D341Med (cell line): ENCODE data around the gene IL1A.
A peak's percentile ranks its signal among the peaks of the same experiment; 100 is the strongest.

Experiments
- DNase-seq: peaks from one replicate; pipeline ENCODE4 v3.0.0; 2012; ENCODE audit warnings: low spot score

The IL1A gene

DNA sequence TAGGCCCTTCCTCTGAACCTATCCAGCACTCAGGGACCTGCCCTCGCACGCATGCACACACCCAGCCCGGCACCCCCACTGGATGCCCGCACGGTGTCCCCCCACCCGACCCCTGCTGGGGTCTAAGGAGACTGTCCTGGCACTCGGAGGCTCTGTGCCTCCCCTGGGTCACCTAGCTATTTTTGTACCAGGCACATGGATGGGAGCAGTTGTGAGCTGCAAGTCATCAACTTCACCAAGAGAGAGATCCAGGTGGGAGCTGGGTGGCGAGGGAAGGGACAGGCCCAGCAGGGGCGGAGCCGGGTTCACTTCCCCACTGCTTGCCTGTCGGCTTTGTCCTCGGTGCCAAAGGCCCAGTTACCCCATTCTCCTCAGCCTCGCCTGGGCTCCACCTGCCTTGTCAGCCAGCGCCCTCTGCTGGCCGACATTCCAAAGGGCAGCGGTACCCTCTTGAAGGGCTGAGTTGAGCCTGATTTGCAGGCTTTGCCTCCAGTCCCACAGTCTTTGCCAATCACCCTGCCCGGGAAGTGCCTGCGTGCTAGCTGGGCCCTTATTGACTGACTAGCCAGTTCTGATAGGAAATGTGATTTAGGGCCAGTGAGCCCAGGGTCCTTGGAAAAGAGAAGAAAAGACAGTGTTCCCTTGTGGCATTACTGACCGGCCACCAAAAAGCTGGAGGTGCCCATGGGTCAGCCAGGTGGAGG lies 57.7 kb downstream of the IL1A start:
- peak; percentile 91 for DNase-seq

DNA sequence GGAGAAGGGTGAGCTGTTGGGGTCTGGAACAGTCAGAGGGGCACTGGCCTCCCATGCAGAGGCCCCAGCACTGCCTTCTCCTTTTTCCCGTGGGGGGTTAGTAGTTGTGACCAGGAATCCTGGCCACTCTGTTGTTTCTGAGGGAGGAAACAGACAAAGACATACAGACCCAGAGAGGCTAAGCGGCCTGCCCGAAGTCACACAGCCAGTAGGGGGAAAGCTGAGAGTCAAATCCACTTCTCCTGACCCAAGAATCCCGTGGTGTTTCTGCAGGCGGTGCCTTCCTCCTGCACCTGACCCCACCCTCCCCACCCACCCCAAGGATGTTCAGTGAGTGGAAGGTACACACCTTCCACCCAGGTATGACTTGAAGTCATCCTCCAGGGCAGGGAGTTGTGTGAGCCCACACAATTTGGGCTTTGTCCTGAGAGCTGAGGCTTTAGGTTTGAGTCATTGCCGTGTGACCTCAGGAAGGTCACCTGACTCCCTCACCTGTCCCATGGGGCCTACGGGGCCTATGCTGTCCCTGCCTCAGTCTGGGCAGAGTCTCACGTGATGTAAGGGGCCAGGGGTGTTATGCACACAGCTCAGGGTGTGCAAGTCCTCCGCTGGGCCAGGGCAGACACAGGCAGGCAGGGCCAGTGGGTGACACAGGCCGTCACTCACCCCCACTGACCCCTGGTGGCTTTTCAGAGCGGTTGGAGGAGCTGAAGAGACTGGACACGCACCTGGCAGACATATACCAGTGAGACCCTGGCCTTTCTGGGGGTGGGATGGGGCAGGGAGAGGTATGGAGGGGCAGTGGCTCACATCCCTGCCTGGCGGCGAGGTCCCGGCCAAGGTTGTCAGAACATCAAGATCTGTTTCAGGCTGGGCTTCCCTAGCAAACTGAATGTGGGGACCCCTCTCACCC lies 58.5 kb downstream of the IL1A start:
- DNase-seq, result no peak

DNA sequence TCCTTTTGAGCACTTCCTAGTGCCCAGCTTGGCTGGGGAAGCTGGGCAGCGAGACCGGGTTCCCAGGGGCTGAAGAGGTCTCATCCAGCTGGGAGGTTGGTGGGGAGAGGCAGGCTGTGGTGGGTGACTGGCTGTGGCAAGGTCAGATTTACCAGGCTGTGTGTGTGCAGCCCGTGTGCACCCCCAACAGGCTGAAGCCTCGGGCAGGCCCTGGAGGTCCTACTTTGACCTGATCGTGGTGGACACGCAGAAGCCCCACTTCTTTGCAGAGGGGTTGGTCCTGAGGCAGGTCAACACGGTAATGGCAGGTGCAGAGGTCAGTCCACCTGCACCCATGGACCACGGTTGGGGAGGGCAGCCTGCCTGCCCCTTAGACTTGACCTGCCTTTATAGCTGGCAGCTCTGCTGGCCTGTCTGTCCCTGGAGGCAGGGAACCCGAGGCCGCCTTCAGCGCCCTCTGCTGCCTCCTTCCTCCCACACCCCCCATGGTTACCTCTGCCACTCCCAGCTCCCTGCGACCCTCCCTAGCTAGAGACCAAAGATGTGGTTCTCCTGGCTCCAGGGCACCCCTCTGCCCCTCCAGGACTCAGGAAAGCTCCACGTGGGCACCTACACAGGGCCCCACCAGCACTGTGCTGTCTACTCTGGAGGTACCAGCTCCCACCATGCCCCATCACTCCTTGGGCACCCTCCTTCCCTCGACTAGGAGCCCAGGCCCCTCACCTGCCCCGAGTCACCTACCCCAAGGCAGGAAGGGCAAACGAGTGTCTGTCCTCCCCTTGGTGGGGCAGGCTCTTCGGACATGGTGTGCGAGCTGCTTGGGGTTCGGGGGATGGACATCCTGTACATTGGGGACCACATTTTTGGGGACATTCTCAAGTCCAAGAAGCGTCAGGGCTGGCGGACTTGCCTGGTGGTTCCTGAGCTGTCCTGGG lies 59.4 kb downstream of the IL1A start:
- peak; percentile 54 for DNase-seq

DNA sequence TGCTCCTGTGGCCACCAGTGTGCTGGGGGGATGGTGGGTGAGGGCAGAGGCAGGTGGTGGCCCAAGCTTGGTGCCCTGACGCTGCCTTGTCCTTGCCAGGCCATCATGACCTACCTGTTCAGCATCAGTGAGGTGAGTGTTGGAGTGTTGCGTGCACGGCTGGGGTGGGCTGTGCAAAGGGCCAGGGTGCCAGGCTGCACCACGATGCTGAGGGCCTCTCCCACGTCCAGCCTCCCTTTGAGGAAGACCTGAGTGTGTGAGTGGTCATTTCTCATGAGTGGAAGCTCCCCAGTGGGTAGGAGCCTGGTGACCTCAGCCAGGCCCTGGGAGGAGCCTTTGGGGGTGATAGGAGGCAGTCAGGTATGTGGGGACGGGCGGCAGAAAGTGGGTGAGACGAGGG lies 60.3 kb downstream of the IL1A start:
- DNase-seq, result no peak
